ENCODE data around the gene SURF1.
"Not testable (repeated sequence)": the region's sequence is repeated elsewhere in the genome, so short reads cannot be mapped to it uniquely, and the experiment has no call there.

SURF1 gene, protein sequence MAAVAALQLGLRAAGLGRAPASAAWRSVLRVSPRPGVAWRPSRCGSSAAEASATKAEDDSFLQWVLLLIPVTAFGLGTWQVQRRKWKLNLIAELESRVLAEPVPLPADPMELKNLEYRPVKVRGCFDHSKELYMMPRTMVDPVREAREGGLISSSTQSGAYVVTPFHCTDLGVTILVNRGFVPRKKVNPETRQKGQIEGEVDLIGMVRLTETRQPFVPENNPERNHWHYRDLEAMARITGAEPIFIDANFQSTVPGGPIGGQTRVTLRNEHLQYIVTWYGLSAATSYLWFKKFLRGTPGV

DNA sequence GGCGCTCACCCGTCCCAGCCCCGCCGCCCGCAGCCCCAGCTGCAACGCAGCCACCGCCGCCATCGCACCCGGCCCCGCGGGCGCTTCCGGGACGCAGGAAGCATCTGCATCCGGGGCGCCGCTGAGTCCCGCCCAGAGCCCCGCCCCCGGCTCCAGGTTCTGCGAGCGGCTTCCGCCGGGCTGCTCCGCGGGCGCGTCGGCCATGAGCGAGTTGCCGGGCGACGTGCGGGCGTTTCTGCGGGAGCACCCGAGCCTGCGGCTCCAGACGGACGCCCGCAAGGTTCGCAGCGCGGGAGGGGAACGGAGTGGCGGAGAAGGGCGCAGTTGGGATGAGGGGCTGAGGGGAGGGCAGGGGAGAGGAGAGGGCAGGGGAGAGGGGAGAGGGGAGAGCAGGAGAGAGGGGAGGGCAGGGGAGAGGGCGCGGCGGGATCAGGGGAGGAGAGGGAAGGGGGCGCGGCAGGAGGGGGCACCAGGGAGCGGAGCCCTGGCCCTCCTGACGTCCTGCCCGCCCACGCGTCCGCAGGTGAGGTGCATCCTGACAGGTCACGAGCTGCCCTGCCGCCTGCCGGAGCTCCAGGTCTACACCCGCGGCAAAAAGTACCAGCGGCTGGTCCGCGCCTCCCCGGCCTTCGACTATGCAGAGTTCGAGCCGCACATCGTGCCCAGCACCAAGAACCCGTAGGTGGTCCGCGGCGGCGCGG is at the start of gene SURF1, which contains the start of gene SURF2:
Gene SURF1 (minus strand): TSS at position 97 of the 701 bp plus-strand sequence. CDS start 34 bp downstream, at position 63.
Gene SURF2 (plus strand): TSS at position 160 of the 701 bp plus-strand sequence. CDS start 43 bp downstream, at position 203.
- peak; percentile 96 for DNase-seq

DNA sequence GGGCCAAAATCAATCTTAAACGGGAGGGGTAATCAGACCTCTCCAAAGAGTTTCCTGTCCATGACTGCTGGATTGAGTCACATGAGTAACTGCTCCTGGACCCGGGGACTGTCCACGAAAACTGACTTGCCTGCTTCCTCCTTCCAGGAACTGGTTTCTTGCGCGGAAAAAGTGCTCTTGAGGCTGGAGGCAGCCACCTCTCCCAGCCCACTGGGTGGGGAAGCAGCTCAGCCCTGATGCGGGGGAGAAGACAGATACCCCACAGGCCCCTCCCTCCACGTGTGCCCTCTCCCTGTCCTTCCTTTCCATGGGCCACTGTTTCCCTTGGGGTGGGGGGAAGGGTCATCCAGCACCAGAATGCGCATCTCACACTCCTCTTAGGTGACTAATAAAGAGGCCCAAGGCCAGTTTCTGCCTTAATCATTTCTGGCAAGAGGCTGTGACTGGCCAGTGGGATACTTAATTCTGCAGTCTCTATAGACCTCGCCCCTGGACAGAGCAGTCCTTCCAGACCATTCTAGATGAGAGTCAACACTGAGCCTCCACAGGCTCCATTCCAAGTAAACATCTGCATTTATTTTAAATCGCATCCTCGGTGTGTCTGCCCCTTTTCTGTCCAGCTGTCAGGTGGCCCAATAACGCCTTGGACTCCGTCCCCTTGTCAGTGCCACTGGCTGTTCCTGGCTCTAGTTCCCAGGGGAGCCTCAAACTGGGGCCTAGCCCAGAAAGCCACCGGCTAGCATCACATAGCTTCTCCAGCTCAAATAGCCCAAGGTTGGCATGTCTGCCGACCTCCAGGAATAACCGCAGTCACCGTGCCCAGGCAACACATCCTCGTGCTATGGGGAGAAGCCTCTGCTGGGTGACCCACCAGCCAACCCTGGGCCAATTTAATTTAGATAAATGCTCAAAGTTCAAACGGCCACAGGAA is 49.5 kb upstream of the SURF1 start:
- DNase-seq, result no peak

DNA sequence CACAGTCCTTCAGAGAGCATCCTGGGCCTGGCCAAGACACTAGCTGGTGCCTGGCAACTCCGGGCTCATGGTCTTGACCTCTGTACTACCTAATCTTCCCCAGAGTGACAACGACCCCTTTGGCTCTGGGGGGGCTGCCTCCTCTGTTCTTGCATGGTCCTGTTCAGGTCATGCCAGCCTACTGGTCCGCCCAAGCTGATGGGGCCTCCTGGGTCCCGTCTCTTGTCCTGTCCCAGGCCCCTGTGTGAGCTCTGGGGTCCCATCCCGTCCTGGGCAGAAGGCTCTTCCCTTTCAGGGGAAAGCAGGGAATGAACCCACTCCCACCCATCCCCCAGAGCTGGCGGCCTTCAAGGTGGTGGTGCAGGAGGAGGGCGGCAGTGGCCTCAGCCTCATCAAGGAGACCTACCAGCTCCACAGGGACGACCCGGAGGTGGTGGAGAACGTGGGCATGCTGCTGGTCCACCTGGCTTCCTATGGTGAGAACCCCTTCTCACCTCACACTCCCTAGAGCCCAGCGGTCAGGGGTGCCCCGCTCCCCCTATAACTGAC is 48.2 kb upstream of the SURF1 start:
- DNase-seq, result no peak

DNA sequence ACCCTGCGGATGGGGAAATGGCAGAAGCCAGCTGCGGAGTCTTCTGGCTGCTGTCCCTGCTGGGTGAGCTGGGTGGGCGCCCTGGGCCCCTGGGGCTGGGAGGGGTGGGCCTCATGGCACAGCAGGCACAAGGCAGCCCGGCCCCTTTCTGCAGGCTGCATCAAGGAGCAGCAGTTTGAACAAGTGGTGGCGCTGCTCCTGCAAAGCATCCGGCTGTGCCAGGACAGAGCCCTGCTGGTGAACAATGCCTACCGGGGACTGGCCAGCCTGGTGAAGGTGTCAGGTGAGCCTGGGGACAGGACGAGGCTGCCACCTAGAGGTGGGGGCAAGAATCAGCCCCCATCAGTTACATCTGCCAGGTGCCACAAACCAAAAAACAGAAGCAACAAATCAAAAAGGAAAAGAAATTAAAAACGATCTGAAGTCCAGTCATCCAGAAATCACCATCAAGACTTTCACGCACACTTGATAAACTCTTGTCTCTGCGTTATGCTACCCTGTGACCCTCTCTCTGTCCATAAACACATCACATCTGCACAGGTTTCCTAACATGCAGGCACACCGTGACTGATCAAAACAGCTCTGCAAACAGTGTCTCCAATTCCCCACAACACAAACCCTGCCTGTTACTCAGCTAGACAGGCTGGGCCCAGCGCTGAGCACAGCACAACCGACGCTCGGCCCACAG is 47.6 kb upstream of the SURF1 start:
- DNase-seq, result peak; percentile 68

DNA sequence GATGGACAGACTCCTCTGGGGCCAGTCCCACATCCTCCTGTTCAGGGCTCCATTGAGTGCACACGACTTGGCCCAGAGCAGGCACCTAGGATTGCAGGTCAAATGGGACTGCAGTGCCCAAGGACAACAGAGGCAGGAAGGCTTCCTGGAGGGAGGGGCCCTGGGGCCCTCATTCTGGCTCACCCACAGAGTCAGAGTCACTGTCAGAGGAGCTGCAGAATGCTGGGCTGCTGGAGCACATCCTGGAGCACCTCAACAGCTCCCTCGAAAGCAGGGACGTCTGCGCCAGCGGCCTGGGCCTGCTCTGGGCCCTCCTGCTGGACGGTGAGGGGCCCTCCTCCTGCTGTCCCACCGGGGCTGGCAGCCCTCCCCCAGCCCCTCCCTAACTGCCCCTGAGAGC is 46.4 kb upstream of the SURF1 start:
- no peak for DNase-seq

DNA sequence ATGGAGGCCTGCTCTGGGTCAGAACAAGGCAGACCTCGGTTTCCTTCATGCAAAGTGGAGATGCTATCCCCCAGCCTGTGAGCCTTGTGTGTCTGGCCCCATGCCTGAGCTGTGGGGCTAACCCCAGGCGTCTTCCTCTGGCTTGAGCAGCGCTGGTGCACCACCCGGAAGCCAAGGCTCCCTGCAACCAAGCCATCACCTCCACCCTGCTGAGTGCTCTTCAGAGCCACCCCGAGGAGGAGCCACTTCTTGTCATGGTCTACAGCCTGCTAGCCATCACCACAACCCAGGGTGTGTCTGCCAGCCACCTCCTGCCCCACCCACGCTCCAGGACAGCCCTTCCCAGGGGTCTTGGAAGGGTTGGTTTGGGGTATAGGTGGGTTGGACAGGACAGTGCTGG is 45.3 kb upstream of the SURF1 start:
- no peak for DNase-seq

DNA sequence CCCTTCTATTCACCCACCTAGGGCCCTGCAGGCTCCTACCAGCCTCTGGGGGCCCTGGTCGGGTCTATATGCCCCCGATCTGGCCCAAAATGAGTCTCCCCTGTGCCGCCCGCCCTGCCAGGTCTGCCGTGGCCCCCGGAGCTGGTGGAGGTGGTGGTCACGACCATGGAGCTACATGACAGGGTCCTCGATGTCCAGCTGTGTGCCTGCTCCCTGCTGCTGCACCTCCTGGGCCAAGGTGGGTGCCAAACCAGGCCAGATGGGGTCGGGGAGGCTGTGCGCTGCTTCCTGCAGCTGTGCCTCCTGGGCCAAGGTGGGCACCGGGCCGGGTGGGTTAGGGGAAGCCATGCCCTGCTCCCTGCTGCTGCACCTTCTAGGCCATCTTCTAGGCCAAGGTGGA is 44.0 kb upstream of the SURF1 start:
- DNase-seq, result no peak

DNA sequence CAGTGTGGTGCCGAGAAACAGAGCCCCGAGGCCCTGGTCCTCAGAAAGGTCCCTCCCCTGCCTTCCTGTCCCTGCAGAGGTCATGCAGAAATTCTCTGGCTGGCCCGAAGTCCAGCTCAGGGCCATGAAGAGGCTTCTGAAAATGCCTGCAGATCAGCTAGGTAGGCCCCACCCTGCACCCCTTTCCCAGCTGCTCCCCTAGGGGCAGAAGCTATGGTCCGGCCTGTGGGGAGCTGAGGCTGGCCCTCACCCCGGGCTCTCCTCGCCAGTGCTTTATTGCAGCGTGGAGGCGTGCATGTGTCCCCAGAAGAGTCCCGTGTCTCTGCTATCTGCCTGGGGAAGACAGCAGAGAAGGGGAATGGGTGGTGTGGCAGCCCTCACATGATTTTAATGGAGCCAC is 41.6 kb upstream of the SURF1 start:
- no peak for DNase-seq

DNA sequence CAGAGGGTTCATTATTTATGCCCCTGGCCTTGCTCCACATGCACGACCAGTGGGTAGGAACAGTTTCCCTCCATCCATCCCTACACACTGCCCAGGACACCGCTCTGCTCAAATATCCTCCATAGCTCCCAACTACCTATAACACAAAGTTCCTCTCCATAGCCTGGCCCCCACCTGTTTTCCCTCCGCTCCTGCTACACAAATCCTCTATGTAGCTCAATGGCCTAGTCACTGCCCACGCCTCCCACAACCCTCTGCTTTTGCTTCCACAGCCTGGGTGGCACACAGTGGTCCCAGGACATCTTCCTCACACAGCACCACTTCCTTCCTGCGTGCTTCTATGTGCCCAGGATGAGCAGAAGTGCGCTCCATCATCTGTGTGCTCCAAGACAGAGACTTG is 41.1 kb upstream of the SURF1 start:
- no peak for DNase-seq

DNA sequence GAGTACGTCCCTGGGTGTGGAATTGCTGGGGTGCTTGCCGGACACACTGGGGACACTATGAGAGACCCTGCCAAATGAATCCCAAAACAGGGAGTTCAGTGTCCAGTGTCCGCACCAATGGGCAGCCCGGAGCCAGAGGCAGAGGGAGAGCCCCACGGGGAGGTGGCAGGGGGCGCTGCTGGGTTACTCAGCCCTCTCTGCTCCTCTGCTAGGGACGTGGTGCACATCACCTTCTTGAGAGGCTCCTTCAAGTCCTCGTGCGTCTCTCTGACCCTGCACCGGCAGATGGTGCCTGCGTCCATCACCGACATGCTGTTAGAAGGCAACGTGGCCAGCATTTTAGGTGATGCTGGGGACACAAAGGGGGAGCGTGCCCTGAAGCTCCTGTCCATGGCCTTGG is 40.7 kb upstream of the SURF1 start:
- DNase-seq, result no peak

DNA sequence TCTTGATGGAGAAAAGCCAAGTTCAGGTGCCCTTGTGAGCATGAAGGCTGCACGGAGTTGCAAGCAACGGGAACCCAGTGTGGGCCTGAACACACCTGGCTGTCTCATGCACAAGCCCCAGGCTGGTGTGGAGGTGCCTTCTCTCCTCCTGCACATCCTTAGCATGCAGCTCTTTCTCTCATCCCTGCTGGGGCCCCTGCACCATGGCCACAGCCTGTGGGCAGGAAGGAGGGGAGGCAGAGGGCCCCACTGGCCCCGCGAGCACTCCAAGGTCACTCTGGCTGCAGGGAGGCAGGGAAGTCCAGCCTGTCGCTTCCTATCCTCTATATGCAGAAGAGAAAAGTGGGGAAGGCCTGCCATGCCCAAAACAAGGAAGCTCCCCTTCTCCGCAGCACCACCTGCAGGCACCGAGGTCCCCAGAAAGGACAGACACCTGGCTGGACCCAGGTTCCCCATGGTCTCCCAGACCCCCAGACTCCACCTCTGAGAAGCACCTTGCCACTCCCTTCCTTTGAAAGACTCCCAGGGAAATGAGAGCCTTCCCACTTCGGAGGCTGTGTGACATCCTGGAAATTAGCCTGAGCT is 38.5 kb upstream of the SURF1 start:
- no peak for DNase-seq

DNA sequence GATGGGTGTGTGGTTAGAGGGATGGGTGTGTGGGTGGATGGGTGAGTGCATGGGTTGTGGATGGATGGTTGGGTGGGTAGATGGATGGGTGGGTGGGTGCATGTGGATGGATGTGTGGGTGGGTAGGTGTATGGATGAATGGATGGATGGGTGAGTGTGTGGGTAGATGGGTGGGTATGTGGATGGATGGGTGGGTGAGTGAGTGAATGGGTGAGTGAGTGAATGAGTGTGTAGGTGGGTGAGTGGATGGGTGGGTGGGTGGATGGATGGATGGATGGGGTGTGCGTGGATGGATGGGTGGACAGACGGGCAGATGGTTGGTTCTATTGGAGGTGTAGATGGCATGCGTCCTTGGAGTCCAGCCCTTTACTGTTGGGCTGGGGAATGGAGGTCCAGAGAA is 37.1 kb upstream of the SURF1 start:
- DNase-seq, result no peak

DNA sequence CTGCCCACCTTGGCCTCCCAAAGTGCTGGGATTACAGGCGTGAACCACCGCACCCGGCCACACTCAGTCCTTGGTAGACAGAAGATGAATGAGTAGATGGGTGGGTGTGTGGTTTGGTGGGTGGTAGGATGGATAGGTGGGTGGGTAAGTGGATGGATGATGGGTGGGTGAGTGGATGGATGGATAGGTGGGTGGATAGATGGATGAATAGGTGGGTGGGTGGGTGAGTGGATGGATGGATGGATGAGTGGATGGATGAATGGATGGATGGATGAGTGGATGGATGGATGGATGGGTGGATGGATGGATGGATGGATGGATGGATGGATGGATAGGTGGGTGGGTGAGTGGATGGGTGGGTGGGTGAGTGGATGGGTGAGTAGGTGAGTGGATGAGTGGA is 36.0 kb upstream of the SURF1 start:
- not testable (repeated sequence) for DNase-seq

DNA sequence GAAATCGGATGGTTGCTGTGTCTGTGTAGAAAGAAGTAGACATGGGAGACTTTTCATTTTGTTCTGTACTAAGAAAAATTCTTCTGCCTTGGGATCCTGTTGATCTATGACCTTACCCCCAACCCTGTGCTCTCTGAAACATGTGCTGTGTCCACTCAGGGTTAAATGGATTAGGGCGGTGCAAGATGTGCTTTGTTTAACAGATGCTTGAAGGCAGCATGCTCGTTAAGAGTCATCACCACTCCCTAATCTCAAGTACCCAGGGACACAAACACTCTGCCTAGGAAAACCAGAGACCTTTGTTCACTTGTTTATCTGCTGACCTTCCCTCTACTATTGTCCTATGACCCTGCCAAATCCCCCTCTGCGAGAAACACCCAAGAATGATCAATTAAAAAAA is 35.2 kb upstream of the SURF1 start:
- DNase-seq, result not testable (repeated sequence)

DNA sequence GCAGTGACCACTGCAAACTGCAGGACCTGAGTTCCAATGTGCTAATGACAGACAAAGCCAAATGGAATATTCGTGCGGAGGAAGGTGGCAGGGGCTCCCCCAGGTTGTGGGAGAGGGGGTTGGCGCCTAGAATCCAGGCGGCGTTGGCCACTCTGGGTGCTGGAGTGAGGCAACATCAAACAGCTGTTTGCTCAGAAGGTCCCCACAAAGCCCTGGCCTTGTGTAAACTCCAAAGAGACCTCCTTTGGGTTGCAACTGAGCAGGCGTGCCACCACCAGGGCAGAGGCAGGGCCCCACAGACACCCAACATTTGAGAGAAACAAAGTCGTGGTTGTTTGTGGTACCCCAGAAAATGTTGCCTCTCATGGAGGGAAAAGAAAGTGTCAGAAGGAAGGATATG is 34.4 kb upstream of the SURF1 start:
- DNase-seq, result no peak

DNA sequence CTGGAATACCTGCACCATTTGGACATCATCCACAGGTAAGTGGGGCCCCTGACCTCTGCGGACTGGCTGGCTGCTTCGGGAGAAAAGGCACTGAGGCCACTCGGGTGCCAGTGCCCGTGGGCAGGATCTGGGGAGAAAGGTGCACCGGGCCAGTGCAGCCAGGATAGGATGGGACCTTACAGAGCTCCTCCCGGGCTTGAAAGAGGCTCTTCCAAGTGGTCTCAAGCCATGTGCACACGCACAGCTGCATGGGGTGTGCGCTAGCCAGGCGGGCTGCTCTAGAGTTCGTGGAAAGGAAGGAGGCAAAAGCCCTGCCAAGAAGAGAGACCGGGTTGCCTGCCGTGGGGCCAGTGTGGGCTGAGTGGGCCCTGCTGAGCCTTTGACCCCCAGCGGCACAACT is 33.3 kb upstream of the SURF1 start:
- DNase-seq, result no peak

DNA sequence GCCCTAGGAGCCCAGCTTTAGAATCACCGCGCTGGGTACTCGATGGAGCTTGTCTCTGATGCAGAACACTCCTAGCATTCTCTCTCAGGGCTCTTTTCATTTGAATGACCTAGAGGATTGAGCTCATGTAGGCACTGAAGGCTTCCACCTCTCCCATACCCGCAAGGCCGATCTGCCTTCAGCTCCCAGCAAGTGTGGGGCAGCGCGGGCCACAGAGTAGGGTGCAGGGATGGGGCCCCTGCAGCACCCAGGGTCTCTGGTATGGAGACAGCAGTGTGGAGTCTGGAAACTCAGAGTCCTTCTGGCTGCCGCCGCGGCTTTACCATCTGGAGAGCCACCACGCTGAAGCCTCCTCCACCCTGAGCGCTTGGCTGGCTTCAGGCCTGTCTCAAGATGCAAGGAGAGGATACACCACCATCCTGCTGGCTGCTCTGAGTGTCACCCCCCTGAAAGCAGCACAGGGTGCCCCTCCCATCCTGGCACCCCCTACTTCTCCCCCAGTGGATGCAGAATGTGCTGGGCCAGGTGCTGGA is 32.8 kb upstream of the SURF1 start:
- no peak for DNase-seq

DNA sequence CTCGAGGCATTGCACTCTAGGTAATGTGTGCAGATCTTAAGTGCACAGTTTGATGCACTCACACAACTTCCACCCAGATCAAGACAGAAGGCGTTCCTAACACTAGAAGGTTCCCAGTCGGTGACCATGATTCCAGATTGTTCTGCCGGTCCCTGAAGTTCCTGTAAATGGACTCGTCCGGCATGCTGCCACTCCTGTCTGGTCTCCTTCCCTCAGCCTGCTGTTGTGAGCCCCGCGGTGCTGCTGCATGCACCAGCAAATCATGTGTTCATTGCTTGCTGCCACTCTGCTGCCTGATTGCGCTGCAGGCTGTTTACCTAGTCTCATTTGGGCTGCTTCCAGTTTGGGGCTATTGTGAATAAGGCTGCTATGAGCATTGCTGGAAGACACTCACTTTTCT is 31.4 kb upstream of the SURF1 start:
- DNase-seq, result no peak

DNA sequence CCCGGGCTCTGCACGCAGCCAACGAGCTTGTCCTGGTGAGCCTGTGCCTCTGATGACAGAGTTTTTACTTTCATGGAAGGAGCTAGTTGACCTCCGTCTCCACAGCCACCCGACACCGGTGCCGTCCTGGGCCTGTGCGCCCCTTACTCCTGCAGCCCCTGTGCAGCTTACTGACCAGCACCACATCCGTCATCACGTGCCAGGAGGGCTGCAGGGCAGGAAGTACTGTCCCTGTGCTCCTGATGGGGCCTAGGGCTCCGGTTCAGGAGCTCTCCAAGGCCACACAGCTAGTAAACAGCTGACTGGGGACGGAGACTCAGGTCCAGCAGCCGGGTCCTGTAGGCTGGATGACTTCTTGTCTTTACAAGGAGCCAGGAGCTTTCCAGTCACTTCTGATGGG is 30.1 kb upstream of the SURF1 start:
- DNase-seq, result no peak

DNA sequence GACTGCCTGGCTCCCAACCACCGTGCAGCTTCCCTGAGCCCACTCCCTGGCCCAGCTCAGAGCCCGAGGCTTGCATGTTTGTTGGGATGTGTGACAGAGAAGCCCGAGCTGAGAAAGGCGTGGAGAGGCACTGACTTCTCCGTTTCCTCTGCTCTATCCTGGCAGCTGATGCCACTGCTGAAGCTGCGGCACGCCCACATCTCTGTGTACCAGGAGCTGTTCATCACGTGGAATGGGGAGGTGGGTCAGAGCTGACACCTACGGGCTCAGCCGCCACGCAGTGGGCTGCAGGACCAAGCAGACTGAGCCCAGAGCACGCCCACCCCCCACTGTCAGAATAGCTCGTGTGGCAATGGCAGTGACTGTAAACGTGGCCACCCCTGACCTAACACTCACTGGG is 29.2 kb upstream of the SURF1 start:
- no peak for DNase-seq

DNA sequence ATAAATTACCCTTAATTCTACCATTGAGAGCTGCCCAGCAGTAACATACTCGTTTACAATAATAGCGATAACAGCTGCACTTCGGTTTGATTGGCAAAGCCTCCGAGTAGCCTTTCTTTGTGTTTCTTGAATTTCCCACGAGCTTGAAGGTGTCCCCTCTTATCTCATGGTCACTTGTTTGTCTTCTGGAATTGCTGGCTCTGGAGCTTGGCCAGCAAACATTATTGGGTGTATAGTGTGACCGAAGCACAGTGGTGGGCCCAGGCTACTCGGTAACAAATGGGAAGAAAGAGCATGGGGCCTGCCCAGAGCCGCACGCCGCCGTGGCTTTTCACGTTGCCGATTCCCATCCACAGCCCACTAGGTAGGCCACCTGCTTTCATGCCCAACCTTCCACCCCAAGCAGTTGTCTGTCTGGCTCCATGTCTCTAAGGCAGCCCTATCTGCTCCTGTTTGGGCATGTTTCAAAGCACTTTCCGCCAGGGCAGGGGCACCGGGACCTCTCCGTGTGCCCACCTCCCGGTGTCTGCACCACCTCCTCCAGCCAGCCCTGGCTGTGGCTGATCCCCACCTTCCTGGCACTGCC is 28.5 kb upstream of the SURF1 start:
- no peak for DNase-seq

DNA sequence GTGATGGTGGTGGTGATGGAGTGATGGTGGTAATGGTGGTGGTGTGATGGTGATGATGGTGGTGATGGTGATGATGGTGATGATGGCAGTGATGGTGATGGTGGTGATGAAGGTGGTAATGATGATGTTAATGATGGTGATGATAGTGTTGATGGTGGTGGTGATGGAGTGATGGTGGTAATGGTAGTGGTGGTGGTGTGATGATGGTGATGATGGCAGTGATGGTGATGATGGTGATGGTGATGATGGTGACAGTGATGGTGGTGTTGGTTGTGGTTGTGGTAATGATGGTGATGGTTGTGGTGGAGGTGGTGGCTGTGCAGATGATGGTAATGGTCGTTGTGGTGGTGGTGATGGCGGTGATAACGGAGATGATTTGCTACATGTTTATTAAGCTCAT is 27.2 kb upstream of the SURF1 start:
- DNase-seq, result no peak

Measured in stimulated activated CD4-positive, alpha-beta T cell treated with anti-CD3 and anti-CD28 coated beads, Interleukin-15, amount 100 ng/mL, for 24 hours (primary cell).